HEK293T (cell line): ENCODE results near the gene BCL2L1.

ENCODE experiments used
- BHLHE40 ChIP-seq: fragments of 450-650 bp; IDR thresholded peaks from 2 replicates; pipeline ENCODE4 v1.6.1; 2016; ENCODE audit warnings: mild to moderate bottlenecking, moderate library complexity, borderline replicate concordance
- CTBP1 ChIP-seq: fragments of 450-650 bp; IDR thresholded peaks from 2 replicates; pipeline ENCODE4 v1.6.1; 2016; ENCODE audit warnings: borderline replicate concordance
- HDGF ChIP-seq: fragments of 450-650 bp; IDR thresholded peaks from 2 replicates; pipeline ENCODE4 v1.6.1; 2017; ENCODE audit warnings: antibody characterized with exemption, borderline replicate concordance
- LEF1 ChIP-seq: fragments of 450-650 bp; IDR thresholded peaks from 2 replicates; pipeline ENCODE4 v1.6.1; 2017; ENCODE audit warnings: mild to moderate bottlenecking, borderline replicate concordance
- PKNOX1 ChIP-seq: fragments of 450-650 bp; IDR thresholded peaks from 2 replicates; pipeline ENCODE4 v1.6.1; 2016
- SUZ12 ChIP-seq: fragments of 450-650 bp; IDR thresholded peaks from 2 replicates; pipeline ENCODE4 v1.6.1; 2016; ENCODE audit warnings: mild to moderate bottlenecking
- ZNF384 ChIP-seq: fragments of 450-650 bp; IDR thresholded peaks from 2 replicates; pipeline ENCODE4 v1.6.1; 2016

DNA sequence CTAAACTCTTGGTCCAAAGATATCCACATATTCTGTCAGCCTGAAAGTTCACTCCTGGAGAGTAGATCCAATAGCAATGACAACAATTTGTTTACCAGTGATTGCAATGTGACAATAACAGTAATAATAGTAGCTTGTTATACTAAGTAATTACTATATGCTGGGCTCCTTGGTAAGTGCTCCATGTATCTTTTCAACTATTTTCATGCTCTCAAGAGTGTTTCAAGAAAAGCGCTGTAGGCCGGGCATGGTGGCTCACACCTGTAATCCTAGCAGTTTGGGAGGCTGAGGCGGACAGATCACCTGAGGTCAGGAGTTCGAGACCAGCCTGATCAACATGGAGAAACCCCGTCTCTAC is 15.4 kb downstream of the BCL2L1 start:
- TF ChIP-seq BHLHE40, result no peak
- no peak for TF ChIP-seq SUZ12
- TF ChIP-seq LEF1, result no peak
- no peak for TF ChIP-seq HDGF
- TF ChIP-seq CTBP1, result no peak
- TF ChIP-seq PKNOX1, result no peak
- TF ChIP-seq ZNF384, result no peak
